ENCODE measurements around the gene VAV1.
"Not testable (repeated sequence)": the region's sequence is repeated elsewhere in the genome, so short reads cannot be mapped to it uniquely, and the experiment has no call there.

VAV1 gene

DNA sequence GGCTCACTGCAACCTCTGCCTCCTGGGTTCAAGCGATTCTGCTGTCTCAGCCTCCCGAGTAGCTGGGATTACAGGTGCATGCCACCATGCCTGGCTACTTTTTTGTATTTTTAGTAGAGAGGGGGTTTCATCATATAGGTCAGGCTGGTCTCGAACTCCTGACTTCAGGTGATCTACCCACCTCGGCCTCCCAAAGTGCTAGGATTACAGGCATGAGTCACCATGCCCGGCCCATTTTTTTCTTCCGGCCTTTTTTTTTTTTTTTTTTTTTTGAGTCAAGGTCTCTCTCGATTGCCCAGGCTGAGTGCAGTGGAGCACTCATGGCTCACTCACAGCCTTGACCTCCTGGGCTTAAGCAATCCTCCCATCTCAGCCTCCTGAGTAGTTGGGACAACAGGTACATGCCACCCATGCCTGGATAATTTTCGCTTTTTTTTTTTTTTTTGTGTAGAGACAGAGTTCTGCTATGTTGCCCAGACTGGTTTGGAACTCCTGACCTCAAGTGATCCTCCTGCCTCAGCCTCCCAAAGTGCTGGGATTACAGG is 10.2 kb upstream of the VAV1 start:
- not testable (repeated sequence) for DNase-seq

DNA sequence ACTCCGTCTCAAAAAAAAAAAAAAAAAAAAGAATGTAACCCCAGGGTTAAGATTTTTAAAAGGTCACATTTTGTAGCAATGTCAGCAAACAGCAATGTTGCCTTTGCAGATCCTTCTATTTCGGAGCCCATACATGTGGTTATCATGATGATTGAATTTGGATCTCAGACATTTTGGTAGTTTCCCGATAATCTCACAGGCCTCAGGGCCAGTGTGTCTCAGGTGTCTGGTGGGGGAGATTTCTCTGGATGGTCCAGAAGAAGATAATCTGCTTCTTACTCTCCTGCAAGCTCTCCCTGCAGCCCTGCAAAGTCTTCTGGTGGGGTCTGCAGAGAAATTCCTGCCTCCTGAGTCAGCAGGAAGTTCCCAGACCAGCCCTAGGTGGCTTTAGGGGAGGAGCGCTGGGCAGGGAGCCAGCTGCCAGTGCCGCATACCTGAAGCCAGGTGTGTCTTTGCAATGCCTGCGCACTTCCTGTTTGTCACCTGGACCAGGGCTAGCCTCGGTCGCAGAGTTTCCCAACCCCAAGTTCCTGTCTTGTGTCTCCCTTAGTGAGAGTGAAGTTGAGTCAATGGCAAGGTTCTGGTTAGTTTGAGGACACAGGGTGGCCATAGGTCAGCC is 6.7 kb upstream of the VAV1 start:
- no peak for DNase-seq

DNA sequence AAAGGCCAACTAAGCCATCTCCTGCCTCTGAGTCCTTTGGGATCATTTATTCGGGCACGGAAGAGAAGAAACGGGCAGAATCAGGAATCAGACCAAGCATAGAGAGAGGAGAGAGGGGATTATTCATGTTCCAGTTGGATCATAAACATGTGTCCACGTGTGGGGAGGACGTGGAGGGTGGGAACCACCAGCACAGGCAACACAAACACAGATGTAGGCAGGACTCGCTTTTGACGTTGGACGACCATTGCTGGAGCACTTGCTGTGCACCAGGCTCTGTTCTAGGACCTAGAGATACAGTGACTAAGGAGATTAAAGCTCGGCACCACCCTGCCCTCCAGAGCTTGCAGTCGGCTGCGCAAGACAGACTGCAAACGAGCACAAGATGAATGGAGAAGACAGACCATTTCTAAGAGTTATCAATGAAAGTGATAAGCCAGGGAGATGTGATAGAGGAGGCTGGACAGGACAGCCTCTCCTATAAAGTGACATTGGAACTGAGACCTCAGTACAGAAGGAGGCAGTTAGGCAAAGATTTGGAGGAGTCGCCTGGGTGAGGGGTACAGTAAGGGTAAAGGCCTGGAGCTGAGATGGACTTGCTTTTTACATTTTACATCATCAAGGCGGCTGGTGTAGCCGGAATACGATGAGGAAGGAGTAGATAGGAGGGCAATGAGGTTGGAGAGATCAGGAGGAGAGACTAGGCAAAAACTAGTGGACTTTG is 6.0 kb upstream of the VAV1 start:
- DNase-seq, result no peak

DNA sequence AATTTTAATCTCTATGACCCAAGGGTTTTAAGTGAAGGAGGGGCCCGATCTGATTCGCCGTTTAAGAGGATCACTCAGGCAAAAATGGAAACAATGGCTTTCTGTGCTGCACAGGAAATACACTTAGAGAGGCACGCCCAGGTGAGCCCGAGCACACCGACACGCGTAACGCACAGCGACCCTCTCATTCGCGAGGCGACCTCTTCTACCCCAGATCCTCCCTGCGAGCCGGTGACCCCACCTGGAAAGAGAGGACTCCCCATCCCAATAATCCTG is 5.5 kb upstream of the VAV1 start:
- no peak for DNase-seq

DNA sequence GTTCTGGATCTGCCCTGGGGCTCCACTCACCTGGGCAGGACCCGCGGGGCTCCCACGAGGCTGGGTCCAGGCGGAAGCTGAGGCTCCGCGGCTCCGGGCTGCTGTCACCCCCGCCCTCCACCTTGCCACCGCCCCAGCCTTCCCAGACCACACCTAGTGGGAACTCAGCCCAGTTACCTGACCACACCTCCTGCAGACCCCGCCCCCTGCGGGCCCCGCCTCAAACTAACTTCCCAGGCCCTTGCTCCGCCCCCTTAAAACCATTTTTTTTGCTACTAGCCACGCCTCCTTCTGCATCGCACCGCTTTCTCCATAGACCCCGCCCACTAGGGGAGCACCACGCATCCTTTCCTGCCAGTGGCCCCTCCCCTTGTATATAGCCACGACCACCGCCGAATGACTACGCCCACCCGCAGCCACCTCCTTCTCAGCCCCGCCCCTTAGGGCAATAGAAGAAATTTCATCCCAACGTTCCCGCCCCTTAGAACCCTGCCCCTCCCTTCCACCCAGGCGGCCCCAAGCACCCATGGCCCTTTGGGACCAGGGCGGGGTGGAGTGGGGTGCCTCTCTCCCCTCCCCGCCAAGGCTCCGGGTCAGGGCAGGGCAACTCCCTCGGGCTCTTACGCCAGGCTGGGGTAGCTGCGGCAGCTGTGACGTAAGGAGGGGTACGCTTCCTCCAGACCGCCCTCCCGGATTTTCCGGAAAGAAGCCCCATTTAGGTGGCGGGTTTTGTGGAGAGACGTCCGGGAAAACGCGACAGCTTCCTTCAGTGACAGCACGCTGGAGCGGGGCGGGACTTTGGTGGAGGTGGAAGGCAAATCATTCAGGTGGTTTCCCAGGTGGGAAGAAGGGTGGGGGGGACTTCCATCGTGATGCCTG is 4.9 kb upstream of the VAV1 start, which contains the start of gene SH2D3A:
Gene SH2D3A, minus strand, starts transcription at position 79 of the 879 bp plus-strand sequence. CDS start 3,687 bp downstream, outside the sequence.
- DNase-seq, result peak; percentile 95

DNA sequence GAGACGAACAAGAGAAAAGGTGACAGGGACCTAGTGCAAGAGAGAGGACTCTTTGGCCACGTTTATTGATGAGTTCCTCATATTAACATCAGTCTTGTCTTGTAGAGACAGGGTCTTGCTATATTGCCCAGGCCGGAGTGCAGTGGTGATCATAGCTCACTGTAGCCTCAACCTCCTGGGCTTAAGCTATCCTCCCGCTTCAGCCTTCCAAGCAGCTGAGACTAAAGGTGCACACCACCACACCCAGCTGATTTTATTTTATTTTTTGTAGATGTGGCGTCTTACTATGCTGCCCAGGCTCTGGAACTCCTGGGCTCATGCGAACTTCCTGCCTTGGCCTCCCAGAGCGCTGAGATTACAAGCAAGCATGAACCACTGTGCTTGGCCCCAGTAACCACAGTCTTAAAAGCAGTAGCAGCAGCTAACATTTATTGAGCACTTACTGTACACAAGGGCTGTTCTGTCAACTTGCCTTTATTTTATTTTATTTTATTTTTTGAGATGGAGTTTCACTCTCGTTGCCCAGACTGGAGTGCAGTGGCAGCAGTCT is 4.2 kb upstream of the VAV1 start:
- DNase-seq, result no peak

DNA sequence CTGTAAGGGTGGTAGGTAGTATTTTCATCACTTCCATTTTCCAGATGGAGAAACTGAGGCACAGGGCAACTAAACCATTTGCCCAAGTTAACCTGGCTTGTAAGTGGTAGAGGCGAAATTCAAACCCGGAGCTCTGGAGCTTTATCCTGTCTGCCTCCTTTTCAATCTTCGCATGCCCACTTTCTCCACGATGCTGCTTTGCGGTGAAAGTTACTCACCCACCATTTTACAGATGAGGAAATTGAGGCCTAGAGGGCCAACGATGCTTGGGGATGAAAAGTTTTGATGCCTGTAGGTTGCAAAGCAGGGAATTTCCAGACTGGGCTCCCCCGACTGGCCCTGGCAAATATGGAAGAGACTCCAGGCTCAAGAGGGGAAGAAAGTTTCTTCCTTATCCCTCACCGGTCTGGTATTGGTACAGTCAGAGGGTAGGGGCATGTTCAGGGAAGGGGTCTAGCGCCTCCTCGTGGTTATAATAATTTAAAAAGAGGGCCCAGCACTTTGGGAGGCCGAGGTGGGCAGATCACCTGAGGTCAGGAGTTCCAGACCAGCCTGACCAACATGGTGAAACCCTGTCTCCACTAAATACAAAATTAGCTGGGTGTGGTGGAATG is 3.4 kb upstream of the VAV1 start:
- DNase-seq, result no peak

DNA sequence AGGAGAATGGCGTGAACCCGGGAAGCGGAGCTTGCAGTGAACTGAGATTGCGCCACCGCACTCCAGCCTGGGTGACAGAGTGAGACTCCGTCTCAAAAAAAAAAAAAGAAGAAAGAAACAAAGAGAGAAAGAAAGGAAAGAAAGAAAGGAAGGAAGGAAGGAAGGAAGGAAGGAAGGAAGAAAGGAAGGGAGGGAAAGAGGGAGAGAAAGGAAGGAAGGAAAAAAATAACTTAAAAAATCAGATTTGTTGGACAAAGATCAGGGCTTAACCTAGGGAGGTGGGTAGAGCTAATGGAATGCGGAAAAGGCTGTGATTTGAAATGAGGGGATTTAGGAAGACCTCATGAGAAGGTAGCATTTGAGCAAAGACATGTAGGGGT is 870 bp upstream of the VAV1 start:
- DNase-seq, result not testable (repeated sequence)

DNA sequence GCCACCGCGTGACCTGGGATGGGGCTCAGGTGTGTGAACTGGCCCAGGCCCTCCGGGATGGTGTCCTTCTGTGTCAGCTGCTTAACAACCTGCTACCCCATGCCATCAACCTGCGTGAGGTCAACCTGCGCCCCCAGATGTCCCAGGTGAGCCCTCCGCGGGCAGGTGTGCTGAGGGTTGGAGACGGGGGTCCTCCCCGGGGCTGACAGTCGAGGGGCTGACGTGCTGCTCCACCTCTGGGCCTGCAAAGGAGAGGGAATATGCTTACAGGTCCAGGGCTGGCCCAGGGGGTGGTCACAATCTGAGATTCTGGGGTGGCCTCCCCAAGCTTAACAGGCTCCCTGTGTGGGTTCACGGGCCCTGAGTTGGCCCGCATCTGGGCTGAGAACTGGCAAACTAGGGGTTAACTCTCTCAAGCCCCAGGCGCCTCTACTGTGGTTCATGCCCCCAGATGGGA is 386 bp downstream of the VAV1 start:
- DNase-seq, result no peak

DNA sequence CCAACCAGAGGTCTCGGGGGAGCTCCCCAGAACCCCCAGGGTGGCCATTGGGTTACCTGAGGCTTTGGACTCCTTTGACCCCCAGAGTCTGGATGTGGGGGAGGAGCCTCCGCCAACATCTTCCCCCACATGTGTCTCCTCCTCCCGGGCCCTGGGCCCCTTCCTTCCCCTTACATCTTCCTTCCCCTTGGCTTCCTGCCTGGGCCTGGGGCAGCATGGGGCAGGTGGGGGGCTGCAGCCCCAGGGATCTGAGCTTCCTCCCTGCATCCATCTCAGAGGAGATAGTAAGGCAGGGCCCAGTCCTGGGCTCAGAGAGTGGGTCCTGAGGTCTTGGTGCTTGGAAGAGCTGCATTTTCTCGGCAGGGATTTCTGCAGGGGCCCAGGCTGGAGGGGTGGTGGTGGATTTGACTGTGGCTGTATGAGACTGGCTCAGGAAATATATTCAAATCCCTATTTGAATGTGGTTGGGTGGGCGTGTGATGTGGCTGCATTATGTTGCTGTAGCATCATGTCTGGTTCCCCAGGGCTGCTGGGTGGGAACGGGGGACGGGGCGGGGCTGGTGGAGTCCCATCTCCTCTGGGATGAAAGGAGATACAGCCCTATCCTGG is 919 bp downstream of the VAV1 start:
- no peak for DNase-seq

DNA sequence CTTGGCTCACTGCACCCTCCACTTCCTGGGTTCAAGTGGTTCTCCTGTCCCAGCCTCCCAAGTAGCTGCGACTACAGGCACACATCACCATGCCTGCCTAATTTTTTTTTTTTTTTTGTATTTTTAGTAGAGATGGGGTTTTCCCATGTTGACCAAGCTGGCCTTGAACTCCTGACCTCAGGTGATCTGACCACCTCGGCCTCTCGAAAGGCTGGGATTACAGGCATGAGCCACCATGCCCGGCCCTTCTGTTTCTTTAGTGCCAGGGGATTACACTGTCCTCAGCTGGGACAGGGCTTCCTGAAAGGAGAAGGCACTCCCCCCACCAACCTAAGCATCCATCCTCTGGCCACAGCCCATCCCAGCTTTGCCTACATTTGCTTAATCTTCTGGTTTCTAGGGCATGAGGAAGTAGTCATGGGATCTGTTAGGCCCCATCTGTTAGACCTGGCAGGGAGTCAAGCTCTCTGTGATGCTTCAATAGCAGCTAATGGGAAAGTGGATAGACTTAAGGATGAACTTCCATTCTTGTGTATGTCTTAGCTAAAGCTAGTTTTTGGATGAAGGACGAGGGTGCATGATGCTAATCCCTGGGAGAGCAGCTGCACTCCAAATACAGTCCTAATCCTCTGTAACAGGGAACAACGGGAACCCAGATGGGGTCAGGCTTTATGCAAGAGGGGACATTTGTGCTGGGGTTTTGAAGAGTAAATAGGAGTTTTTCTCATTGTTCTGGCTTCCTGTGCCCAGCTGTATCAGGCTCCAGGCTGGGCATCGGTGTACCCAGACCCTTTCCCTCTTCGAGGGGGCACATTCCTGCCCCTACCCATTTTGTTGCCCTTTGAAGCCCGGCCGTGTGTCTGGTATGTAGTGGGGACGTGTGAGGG is 2.6 kb downstream of the VAV1 start:
- DNase-seq, result no peak

DNA sequence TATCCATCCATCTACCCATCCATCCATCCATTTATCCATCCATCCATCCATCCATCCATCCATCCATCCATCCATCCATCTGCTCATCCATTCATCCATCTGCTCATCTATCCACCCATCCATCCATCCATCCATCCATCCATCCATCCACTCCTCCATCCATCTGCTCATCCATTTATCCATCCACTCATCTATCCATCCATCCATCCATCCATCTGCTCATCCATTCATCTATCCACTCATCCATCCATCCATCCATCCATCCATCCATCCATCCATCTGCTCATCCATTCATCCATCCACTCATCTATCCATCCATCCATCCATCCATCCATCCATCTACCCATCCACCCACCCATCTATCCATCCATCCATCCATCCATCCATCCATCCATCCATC is 3.5 kb downstream of the VAV1 start:
- not testable (repeated sequence) for DNase-seq

DNA sequence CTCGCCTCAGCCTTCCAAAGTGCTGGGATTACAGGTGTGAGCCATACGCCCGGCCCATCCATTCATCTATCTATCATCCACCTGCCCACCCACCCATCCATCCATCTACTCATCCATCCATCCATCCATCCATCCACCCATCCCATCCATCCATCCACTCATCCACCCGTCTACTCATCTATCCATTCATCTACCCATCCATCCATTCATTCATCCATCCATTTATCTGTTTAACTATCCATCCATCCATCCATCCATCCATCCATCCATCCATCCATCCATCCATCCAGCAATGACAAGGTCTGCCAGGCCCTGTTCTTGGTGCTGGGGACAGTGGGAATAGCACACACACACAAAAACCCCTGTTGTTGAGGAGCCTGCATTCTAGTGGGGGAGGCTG is 4.5 kb downstream of the VAV1 start:
- no peak for DNase-seq

DNA sequence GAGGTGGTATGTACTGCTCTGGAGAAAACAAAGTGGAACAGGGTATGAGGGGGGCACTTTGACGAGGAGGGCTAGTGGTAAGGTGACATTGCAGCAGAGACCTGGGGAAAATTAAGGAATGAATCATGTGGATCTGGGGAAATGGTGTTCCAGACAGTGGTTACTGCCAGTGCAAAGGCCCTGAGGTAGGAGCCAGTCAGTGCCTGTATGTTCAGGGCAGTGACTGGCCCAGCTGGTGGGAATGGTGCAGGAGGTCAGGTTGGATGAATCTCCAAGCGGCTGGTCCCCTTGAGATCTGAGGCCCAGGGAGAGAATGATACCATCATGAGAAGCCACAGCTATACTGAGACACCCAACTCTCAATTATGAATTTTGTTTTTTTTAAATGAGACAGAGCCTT is 4.9 kb downstream of the VAV1 start:
- no peak for DNase-seq

DNA sequence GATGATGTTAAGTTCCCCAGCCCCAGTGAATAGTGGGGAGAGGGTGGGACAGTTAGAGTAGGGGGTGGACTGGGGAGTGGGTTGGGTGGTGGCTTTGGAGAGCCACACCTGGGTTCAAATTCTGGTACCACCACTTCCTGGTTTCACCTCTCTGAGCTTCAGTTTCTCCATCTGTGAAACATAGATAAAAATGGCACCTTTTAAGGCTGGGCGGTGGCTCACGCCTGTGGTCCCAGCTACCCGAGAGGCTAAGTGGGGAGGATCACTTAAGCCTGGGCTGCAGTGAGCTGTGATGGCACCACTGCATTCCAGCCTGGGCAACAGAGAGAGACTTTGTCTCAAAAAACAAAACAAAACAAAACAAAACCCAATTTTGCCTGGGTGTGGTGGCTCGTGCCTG is 5.9 kb downstream of the VAV1 start:
- DNase-seq, result no peak

DNA sequence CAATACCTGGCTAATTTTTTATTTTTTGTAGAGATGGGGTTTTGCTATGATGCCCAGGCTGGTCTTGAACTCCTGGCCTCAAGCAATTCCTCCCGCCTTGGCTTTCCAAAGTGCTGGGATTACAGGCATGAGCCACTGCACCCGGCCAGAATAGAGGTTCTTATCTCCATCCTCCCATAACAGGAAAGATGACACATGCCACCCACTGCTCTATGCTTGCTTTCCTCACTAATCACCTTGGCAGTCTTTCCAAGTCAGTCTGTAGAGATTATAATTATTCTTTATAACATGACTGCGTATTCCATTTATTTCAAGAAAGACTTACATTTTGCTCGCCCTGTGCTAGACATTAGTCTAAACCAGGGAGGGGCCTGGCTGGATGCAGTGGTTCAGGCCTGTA is 6.7 kb downstream of the VAV1 start:
- DNase-seq, result no peak

DNA sequence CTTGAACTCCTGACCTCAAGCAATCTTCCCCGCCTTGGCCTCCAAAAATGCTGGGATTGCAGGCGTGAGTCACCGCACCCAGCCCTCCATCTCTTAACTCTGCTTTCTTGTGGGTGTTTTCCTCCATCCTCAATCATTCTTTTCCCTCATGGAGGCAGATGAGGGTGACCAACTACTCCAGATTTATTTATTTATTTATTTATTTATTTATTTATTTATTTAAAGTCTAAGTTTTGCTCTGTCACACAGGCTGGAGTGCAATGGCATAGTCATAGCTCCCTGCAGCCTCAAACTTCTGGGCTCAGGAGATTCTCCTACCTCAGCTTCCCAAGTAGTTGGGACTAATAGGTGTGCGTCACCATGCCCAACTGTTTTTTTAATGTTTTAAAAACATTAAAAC is 14.9 kb downstream of the VAV1 start:
- DNase-seq, result no peak

DNA sequence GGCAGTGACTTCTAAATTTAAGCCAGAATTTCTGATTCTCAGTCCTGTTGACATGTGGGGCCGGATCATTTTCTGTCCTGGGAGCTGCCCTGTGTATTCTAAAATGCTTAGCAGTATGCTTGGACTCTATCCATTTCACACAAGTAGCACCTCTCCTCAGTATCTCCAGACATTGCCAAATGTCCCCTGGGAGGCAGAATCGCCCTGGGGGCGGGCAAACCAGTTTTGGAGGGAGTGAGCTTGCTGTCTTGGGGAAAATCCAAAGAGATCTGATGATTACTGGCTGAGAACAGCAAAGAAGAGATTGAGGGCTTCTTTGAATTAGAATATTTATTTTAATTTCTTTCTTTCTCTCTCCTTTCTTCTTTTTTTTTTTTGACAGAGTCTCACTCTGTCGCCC is 16.4 kb downstream of the VAV1 start:
- no peak for DNase-seq

DNA sequence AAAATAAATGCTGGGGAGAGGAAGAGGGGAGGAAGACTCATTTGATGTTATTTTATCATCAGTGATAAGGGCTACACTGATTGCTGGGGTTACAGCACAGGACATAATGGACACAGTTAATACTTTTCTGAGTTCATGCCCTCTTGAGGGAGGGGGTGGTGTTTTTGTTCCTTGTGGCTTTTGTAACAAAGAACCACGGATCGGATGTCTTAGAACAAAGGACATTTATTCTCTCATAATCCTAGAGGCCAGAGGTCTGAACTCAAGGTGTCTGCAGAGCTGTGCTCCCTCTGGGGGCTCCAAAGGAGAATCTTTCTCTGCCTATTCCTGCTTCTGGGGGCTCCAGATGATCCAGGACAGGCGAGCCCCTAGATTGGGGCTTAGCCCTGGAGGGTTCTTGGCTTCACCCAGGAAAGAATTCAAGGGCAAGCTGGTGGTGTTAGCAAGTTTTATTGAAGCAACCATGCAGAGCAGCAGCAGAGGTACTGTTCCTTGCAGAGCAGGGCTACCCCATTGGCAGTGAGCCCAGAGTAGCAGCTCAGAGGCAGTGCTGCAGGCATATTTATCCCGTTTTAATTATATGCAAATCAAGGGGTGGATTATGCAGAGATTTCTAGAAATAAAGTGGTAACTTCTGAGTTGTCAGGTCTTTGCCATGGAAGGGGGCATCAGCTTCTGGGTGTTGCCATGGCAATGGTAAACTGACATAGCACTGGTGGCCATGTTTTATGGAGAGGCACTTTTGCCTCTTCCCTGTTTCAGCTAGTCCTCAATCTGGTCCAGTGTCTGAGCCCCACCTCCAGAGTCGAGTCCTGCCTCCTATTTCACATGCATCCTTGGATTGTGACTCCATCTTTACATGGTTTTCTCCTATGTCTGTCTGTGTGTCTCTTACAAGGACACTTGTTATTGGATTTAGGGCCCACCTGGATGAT is 18.0 kb downstream of the VAV1 start:
- DNase-seq, result no peak

DNA sequence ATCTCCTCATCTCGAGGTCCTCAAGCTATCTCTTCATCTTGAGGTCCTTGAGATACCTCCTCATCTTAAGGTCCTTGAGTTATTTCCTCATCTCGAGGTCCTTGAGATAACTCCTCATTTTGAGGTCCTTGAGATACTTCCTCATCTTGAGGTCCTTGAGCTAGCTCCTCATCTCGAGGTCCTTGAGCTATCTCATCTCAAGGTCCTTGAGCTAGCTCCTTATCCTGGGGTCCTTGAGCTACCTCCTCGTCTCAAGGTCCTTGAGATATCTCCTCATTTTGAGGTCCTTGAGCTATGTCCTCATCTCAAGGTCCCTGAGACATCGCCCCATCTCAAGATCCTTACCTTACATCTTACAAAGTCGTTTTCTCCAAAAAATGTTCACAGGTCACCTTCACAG is 18.7 kb downstream of the VAV1 start:
- no peak for DNase-seq

Measured in activated CD4-positive, alpha-beta T cell treated with anti-CD3 and anti-CD28 coated beads, Interleukin-2, amount 50 U/mL, for 1 hour (primary cell).